GM19324 (cell line): ENCODE data around the gene LETMD1.
"Not testable (repeated sequence)": the region's sequence is repeated elsewhere in the genome, so short reads cannot be mapped to it uniquely, and the experiment has no call there.

ENCODE experiments used
- ATAC-seq: cut with Tn5 transposase; IDR thresholded peaks from one replicate; pipeline ENCODE4 v1.9.1; 2021; ENCODE audit warnings: mild to moderate bottlenecking, moderate library complexity; ENCODE audit not compliant: unreplicated experiment, low FRiP score

LETMD1 gene

GRCh38 chr12:51076236-51076930, 28.3 kb downstream of the LETMD1 start:
- no peak for ATAC-seq

GRCh38 chr12:51077930-51078329, 29.8 kb downstream of the LETMD1 start:
- no peak for ATAC-seq

- not testable (repeated sequence) for ATAC-seq
Measured at GRCh38 chr12:51078346-51078745, 30.2 kb downstream of the LETMD1 start.

GRCh38 chr12:51078866-51079265, 30.7 kb downstream of the LETMD1 start:
- not testable (repeated sequence) for ATAC-seq

GRCh38 chr12:51080136-51080535, 32.0 kb downstream of the LETMD1 start:
- ATAC-seq = no peak

- ATAC-seq = no peak
Measured at GRCh38 chr12:51081421-51081820, 33.3 kb downstream of the LETMD1 start.

GRCh38 chr12:51082561-51083125, 34.5 kb downstream of the LETMD1 start:
- ATAC-seq = no peak

- ATAC-seq = peak; percentile 95
Measured at GRCh38 chr12:51083126-51083833, 35.2 kb downstream of the LETMD1 start, which contains the start of gene CSRNP2. Gene CSRNP2, minus strand, starts transcription at chr12:51083596. Its CDS starts 7,035 bp downstream, at chr12:51076561.

GRCh38 chr12:51085757-51086156, 37.6 kb downstream of the LETMD1 start:
- ATAC-seq = no peak

- no peak for ATAC-seq
Measured at GRCh38 chr12:51086933-51087332, 38.8 kb downstream of the LETMD1 start.

- no peak for ATAC-seq
Measured at GRCh38 chr12:51087818-51088217, 39.7 kb downstream of the LETMD1 start.

GRCh38 chr12:51090705-51091229, 42.6 kb downstream of the LETMD1 start:
- ATAC-seq = no peak

GRCh38 chr12:51098611-51099010, 50.5 kb downstream of the LETMD1 start:
- no peak for ATAC-seq

GRCh38 chr12:51103977-51104376, 55.9 kb downstream of the LETMD1 start:
- ATAC-seq = no peak

- no peak for ATAC-seq
Measured at GRCh38 chr12:51108136-51108535, 60.0 kb downstream of the LETMD1 start.
